Stimulated activated CD8-positive, alpha-beta memory T cell treated with anti-CD3 and anti-CD28 coated beads, Interleukin-15, amount 100 ng/mL, for 1 hour (primary cell): ENCODE results near the gene DLG1.
A peak's percentile ranks its signal among the peaks of the same experiment; 100 is the strongest.

Experiments
- DNase-seq: peaks from one replicate; pipeline ENCODE4 v3.0.0-alpha.2; 2020; ENCODE audit warnings: low read depth

Gene DLG1

GRCh38 chr3:197029511-197030167 lies 268.8 kb downstream of the DLG1 start, which contains the start of gene MELTF:
TSS of gene MELTF (minus strand) at chr3:197029817. CDS start at chr3:197029702, 115 bp downstream.
- peak; percentile 30 for DNase-seq

GRCh38 chr3:197028728-197029510 lies 269.5 kb downstream of the DLG1 start:
- no peak for DNase-seq

- no peak for DNase-seq
Measured at GRCh38 chr3:197027896-197028727, 270.3 kb downstream of the DLG1 start.

GRCh38 chr3:197027151-197027895 lies 271.1 kb downstream of the DLG1 start:
- DNase-seq = no peak

GRCh38 chr3:197026481-197026866 lies 271.9 kb downstream of the DLG1 start:
- DNase-seq = no peak

- no peak for DNase-seq
Measured at GRCh38 chr3:197025736-197026480, 272.5 kb downstream of the DLG1 start.

- DNase-seq = no peak
Measured at GRCh38 chr3:197024881-197025735, 273.3 kb downstream of the DLG1 start.

- no peak for DNase-seq
Measured at GRCh38 chr3:197023998-197024651, 274.3 kb downstream of the DLG1 start.

GRCh38 chr3:197023241-197023997 lies 275.0 kb downstream of the DLG1 start:
- DNase-seq = no peak

GRCh38 chr3:197022405-197023231 lies 275.8 kb downstream of the DLG1 start:
- DNase-seq = no peak

- no peak for DNase-seq
Measured at GRCh38 chr3:197021729-197022404, 276.5 kb downstream of the DLG1 start.

GRCh38 chr3:197021231-197021630 lies 277.2 kb downstream of the DLG1 start:
- DNase-seq = no peak

- no peak for DNase-seq
Measured at GRCh38 chr3:197019535-197019934, 278.9 kb downstream of the DLG1 start.

GRCh38 chr3:197019021-197019420 lies 279.4 kb downstream of the DLG1 start:
- no peak for DNase-seq

GRCh38 chr3:197017003-197017402 lies 281.4 kb downstream of the DLG1 start:
- no peak for DNase-seq

GRCh38 chr3:197015790-197016736 lies 282.3 kb downstream of the DLG1 start:
- no peak for DNase-seq
